K562 (cell line): ENCODE measurements around the gene NTSR1. TPM values are rescaled to one million over a fixed set of nuclear protein-coding genes. Genes with fewer than 3 reads are reported as not detected.
A peak's percentile ranks its signal among the peaks of the same experiment; 100 is the strongest.

ENCODE experiments used
- ATAC-seq: fragments of 200-7000 bp; cut with Tn5 transposase; 3 replicates; pipeline ENCODE4 v1.9.1; 2020; ENCODE audit warnings: moderate library complexity
- BruUV-seq: library from RNA; stranded (reverse); fragments of 400-500 nt; replicated peaks from 2 replicates; lab custom pipeline; 2021; lab: Mats Ljungman, UMichigan
- CTCF ChIA-PET: fragments of 300-600 bp; formaldehyde crosslinking; extraction: SDS; loops from one replicate; lab custom pipeline; 2021; ENCODE audit warnings: low intra/inter-chr PET ratio; lab: Yijun Ruan, JAX
- POLR2A ChIA-PET: fragments of 300-600, 350-650 bp; sonication (Branson Sonifier 250); formaldehyde crosslinking; extraction: SDS; loops from one replicate; lab custom pipeline; 2021; ENCODE audit warnings: antibody characterized with exemption, inconsistent platforms; lab: Yijun Ruan, JAX
- DNase-seq, 4 experiments: peaks; one replicate each; pipeline versions ENCODE4 v3.0.0 to v3.0.0-alpha.2; 2011 to 2018; ENCODE audit warnings: low spot score in 3 of 4, mixed read lengths in 3 of 4; ENCODE audit errors: extremely low read depth in 1 of 4
- FAIRE-seq: peaks from 2 replicates; lab custom pipeline; 2011; peaks lifted over from hg19 to GRCh38; lab: Jason Lieb, UNC
- H2AFZ ChIP-seq: 2 replicates; pipeline ENCODE4 v1.6.0; 2011; ENCODE audit warnings: low read depth, low read length, control low read depth, inconsistent platforms
- H3K27ac ChIP-seq: fragments of 200-600 bp; 3 replicates; pipeline ENCODE4 v1.8.0; 2011; ENCODE audit warnings: low read depth, mild to moderate bottlenecking, control low read depth, inconsistent platforms, low read length, moderate library complexity, mixed read lengths; ENCODE audit errors: extremely low read depth
- H3K27me3 ChIP-seq, 2 experiments: fragments of 300-600 bp in 1 of 2; 2 replicates in 1 of 2; 3 replicates in 1 of 2; pipeline versions ENCODE4 v1.6.0 to v1.8.0; 2011; ENCODE audit warnings: inconsistent platforms in 2 of 2, low read length in 2 of 2, mild to moderate bottlenecking in 1 of 2, mixed read lengths in 1 of 2, moderate library complexity in 1 of 2; ENCODE audit not compliant: control insufficient read depth in 2 of 2, insufficient read depth in 2 of 2
- H3K36me3 ChIP-seq: fragments of 300-600 bp; 3 replicates; pipeline ENCODE4 v1.8.0; 2011; ENCODE audit warnings: mild to moderate bottlenecking, low read length, inconsistent platforms; ENCODE audit not compliant: control insufficient read depth, insufficient read depth
- H3K4me1 ChIP-seq, 2 experiments: fragments of 200-600 bp in 1 of 2; replicated peaks in 1 of 2; 2 replicates in 1 of 2; 3 replicates in 1 of 2; pipeline versions ENCODE4 v1.5.1 to v1.8.0; 2011; ENCODE audit warnings: inconsistent platforms in 2 of 2, low read length in 2 of 2, mild to moderate bottlenecking in 1 of 2, mixed read lengths in 1 of 2, moderate library complexity in 1 of 2; ENCODE audit not compliant: control insufficient read depth in 2 of 2, insufficient read depth in 2 of 2
- H3K4me2 ChIP-seq: 2 replicates; pipeline ENCODE4 v1.6.1; 2011; ENCODE audit warnings: low read length, control low read depth, inconsistent platforms, mixed read lengths; ENCODE audit not compliant: insufficient read depth
- H3K4me3 ChIP-seq: fragments of 200-600 bp; sonication (generic), shearing (Covaris generic); 2 replicates; pipeline ENCODE4 v1.5.1; 2016; ENCODE audit warnings: control low read depth, inconsistent platforms
- H3K79me2 ChIP-seq: fragments of 200-600 bp; 3 replicates; pipeline ENCODE4 v1.8.0; 2011; ENCODE audit warnings: low read length, inconsistent platforms; ENCODE audit not compliant: control insufficient read depth, insufficient read depth
- H3K9ac ChIP-seq, 2 experiments: 2 replicates each; pipeline versions ENCODE4 v1.6.0 to v1.6.1; 2011; ENCODE audit warnings: low read depth in 2 of 2, low read length in 2 of 2, control low read depth in 1 of 2, inconsistent platforms in 1 of 2, mild to moderate bottlenecking in 1 of 2, mixed read lengths in 1 of 2; ENCODE audit not compliant: insufficient read depth in 1 of 2
- H3K9me1 ChIP-seq: one replicate; pipeline ENCODE4 v1.6.0; 2011; ENCODE audit warnings: inconsistent platforms, mild to moderate bottlenecking, low read length, moderate library complexity; ENCODE audit not compliant: control insufficient read depth, insufficient read depth
- H3K9me3 ChIP-seq: replicated peaks from 2 replicates; pipeline ENCODE4 v1.5.1; 2011; ENCODE audit warnings: low read depth, low read length, inconsistent platforms; ENCODE audit not compliant: control insufficient read depth, insufficient read depth
- H4K20me1 ChIP-seq: replicated peaks from 2 replicates; pipeline ENCODE4 v1.6.1; 2011; ENCODE audit warnings: low read length, inconsistent platforms, mixed read lengths; ENCODE audit not compliant: control insufficient read depth, insufficient read depth
- BCOR ChIP-seq: fragments of 450-650 bp; IDR thresholded peaks from 2 replicates; pipeline ENCODE4 v1.6.1; 2016
- BDP1 ChIP-seq: IDR thresholded peaks from 3 replicates; pipeline ENCODE4 v1.6.1; 2011; ENCODE audit not compliant: insufficient read length, insufficient read depth
- CBX3 ChIP-seq, 2 experiments: IDR thresholded peaks; 1 replicate in 1 of 2; 2 replicates in 1 of 2; pipeline ENCODE4 v1.6.1; 2012; ENCODE audit warnings: inconsistent platforms in 2 of 2, low read length in 2 of 2, borderline replicate concordance in 1 of 2, control low read depth in 1 of 2
- DDX20 ChIP-seq: fragments of 450-650 bp; IDR thresholded peaks from 2 replicates; pipeline ENCODE4 v1.6.1; 2016; ENCODE audit warnings: missing genetic modification characterization, low read depth, mild to moderate bottlenecking, missing compliant biosample characterization, moderate library complexity
- EP300 ChIP-seq: IDR thresholded peaks from 2 replicates; pipeline ENCODE4 v1.6.1; 2012; ENCODE audit warnings: low read length, improper control_type of control experiment
- KDM1A ChIP-seq, 2 experiments: fragments of 450-650 bp; IDR thresholded peaks; 2 replicates each; pipeline ENCODE4 v1.6.1; 2016; ENCODE audit warnings: mild to moderate bottlenecking in 2 of 2
- NFE2 ChIP-seq: IDR thresholded peaks from 2 replicates; pipeline ENCODE4 v1.6.1; 2014; ENCODE audit warnings: antibody characterized with exemption, low read depth
- PHB ChIP-seq: fragments of 250-450 bp; sonication (Bioruptor Pico); IDR thresholded peaks from 2 replicates; pipeline ENCODE4 v1.5.0; 2021
- RBFOX2 ChIP-seq: fragments of 200-400 bp; formaldehyde crosslinking; IDR thresholded peaks from 2 replicates; pipeline ENCODE4 v1.6.1; 2017; ENCODE audit warnings: low read depth, mild to moderate bottlenecking, low read length, moderate library complexity
- RBM34 ChIP-seq: fragments of 200-400 bp; formaldehyde crosslinking; IDR thresholded peaks from 2 replicates; pipeline ENCODE4 v1.6.1; 2018; ENCODE audit warnings: low read length, borderline replicate concordance; ENCODE audit not compliant: insufficient read depth
- SPI1 ChIP-seq: IDR thresholded peaks from 2 replicates; pipeline ENCODE4 v1.6.1; 2011; ENCODE audit warnings: low read depth, low read length, control low read depth, borderline replicate concordance
- THRAP3 ChIP-seq: fragments of 450-650 bp; IDR thresholded peaks from 2 replicates; pipeline ENCODE4 v1.6.1; 2016; ENCODE audit warnings: mild to moderate bottlenecking, inconsistent platforms, borderline replicate concordance
- XRCC3 ChIP-seq: fragments of 450-650 bp; IDR thresholded peaks from 2 replicates; pipeline ENCODE4 v1.6.1; 2017; ENCODE audit warnings: mild to moderate bottlenecking, moderate library complexity
- ZNF184 ChIP-seq: sonication (generic); formaldehyde crosslinking; IDR thresholded peaks from 2 replicates; pipeline ENCODE4 v1.5.0; 2020; ENCODE audit warnings: missing genetic modification reagents
- ZNF311 ChIP-seq: fragments of 250-450 bp; sonication (Bioruptor Pico); IDR thresholded peaks from 2 replicates; pipeline ENCODE4 v1.4.0; 2020; ENCODE audit warnings: mild to moderate bottlenecking, moderate library complexity
- WGBS: fragments of 100-300 bp; shearing (Covaris generic); methylation state at CpG from one replicate; pipeline ENCODE4 v1.1.6; 2016; ENCODE audit warnings: low coverage, mixed read lengths; ENCODE audit not compliant: insufficient coverage; ENCODE audit errors: missing lambda C conversion rate; 5-methylcytosine and 5-hydroxymethylcytosine counted together
- in situ Hi-C: fragments of 300-500 bp; cut with MboI; formaldehyde crosslinking; loops from 4 replicates; pipeline ENCODE4 v1.15.0; 2018; ENCODE audit warnings: inconsistent platforms, mixed read lengths
- intact Hi-C: fragments of 100-400 bp; cut with micrococcal nuclease; formaldehyde crosslinking; loops from 2 replicates; pipeline ENCODE4 v1.14.2; 2022
- polyA plus RNA-seq, 8 experiments: library from polyadenylated mRNA; depleted of rRNA in 4 of 8; stranded (reverse) in 5 of 8; unstranded in 3 of 8; fragments of >200 nt; fragmentation: Nextera tagmentation in 2 of 8; fragmentation: Illumina TruSeq in 1 of 8; extraction: Ambion mirVana in 2 of 8; extraction: Trizol in 1 of 8; gene quantifications; 2 replicates each; pipeline versions ENCODE4 v1.2.1 to v1.2.3, GENCODE V29; 2011 to 2014; ENCODE audit warnings: inconsistent platforms in 1 of 8, missing spikeins in 1 of 8
- total RNA-seq, 7 experiments: library from RNA; depleted of rRNA in 6 of 7; stranded (reverse); fragments of >200 nt in 6 of 7; fragmentation: Illumina TruSeq in 2 of 7; extraction: Trizol in 2 of 7; gene quantifications; 2 replicates each; pipeline versions ENCODE4 v1.2.1 to v1.2.3, GENCODE V29; 2011 to 2021; ENCODE audit warnings: low replicate concordance in 1 of 7

NTSR1 gene
- total and polyA plus RNA-seq, 9 of the 15 experiments (the other 6 are each of a cell fraction or from before 2014, with no cell fraction given), result 0.04 to 0.40 (median 0.13) TPM; not detected in 3

DNA sequence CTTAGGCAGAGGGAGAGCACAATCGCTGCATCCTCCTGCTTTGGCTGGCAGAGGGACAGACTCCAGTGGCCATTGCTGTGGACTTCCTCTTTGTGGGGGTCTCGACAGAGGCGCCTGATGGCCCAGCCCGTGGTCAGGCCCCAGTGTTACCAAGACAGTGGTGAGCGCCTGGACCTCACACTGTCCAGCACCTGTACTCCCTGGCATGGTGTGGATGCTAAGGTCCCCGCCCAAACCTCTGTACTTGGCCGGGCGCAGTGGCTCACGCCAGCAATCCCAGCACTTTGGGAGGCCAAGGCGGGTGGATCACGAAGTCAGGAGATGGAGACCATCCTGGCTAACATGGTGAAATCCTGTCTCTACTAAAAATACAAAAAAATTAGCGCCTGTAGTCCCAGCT lies 2.3 kb upstream of the NTSR1 start:
- peaks cover 6 to 46% of the 10 kb centered on the region in 2 experiments; a peak in 4 of 5 replicates for H3K4me1 ChIP-seq
- H3K9me3 ChIP-seq, result no peaks in the 10 kb centered on the region
- ATAC-seq (no peak), DNase-seq (no peak), FAIRE-seq (no peak)
- TF ChIP-seq SPI1 (0 out of 2 replicates have a peak, but pooled peaks have one; percentile 25), ZNF184 (CRISPR knock-in tag) (no peak), ZNF311 (CRISPR knock-in tag) (no peak), XRCC3 (no peak), PHB (CRISPR knock-in tag) (no peak)
- H4K20me1 ChIP-seq, result peaks cover 11% of the 10 kb centered on the region; the same call in 1 of the 2 replicates
- no peak overlapping the region for H3K27ac ChIP-seq
- peaks cover 47 to 86% of the 10 kb centered on the region in 2 experiments for H3K27me3 ChIP-seq
- BruUV-seq, result no TSS peak
- POLR2A ChIA-PET, result interaction anchor here (0.8 to 1.0 kb wide), 3 partner anchors 23 to 90 kb away, joined by 3 to 7 read pairs (median 4); partner anchors contain the start of gene MRGBP
- CTCF ChIA-PET, result no interaction called here
- intact Hi-C loops (no loop called here), in situ Hi-C loops (no loop called here)
- H3K9me1 ChIP-seq, result no peaks in the 10 kb centered on the region
- H3K9ac ChIP-seq, result no peak overlapping the region
- H3K4me2 ChIP-seq, result no peak overlapping the region
- no peaks in the 10 kb centered on the region for H3K79me2 ChIP-seq
- 7% methylated on average over 12 of the region's 12 CpGs for WGBS
- H2AFZ ChIP-seq, result no peak overlapping the region
- no peaks in the 10 kb centered on the region for H3K36me3 ChIP-seq
- no peak overlapping the region for H3K4me3 ChIP-seq

DNA sequence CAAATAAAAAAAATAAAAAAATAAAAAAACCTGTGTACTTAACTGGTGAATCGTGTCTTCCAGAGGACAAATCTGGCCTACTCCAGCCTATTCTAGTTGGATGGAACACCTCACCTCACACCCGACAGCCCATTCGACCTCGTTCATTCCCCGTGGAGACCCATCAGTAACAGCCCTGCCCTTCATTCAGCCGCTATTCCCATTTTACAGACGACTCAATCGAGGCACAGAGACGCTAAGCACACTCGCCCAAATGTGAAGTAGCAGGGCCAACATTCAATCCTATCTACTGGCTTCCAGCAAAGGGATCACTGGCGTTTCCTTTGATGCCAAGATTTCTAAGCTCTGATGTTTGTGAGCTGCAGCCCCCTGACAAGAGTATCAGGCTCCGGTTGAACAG lies 1.8 kb upstream of the NTSR1 start:
- POLR2A ChIA-PET, result interaction anchor here (0.7 kb wide), 1 partner anchor 9 kb away, joined by 3 read pairs; no protein-coding TSS in a partner anchor
- no peak for ATAC-seq
- Histone ChIP-seq H3K4me2 (no peak overlapping the region), H3K27ac (no peak overlapping the region), H3K4me1 (peaks cover 10 to 51% of the 10 kb centered on the region in 2 experiments), H3K9ac (no peak overlapping the region), H3K27me3 (peaks cover 47 to 81% of the 10 kb centered on the region in 2 experiments), H3K36me3 (no peaks in the 10 kb centered on the region), H3K4me3 (no peak overlapping the region), H2AFZ (no peak overlapping the region), H3K9me3 (no peaks in the 10 kb centered on the region), H4K20me1 (peaks cover 11% of the 10 kb centered on the region; the same call in 1 of the 2 replicates), H3K9me1 (no peaks in the 10 kb centered on the region), H3K79me2 (no peaks in the 10 kb centered on the region)
- TF ChIP-seq CBX3 (IDR thresholded peaks at IDR 0.05; ENCODE audit: borderline replicate concordance in 1 of 2, low read length in 2 of 2) (no peak), BDP1 (no peak), EP300 (no peak), RBFOX2 (no peak), DDX20 (tag) (no peak), NFE2 (no peak), RBM34 (no peak), THRAP3 (no peak), KDM1A (IDR thresholded peaks at IDR 0.05) (peak in 1 of 2 experiments; percentile 54; a peak in 2 of 4 replicates), BCOR (peak; percentile 84)
- WGBS, result 8% methylated on average over 12 of the region's 12 CpGs
- in situ Hi-C loops (no loop called here), intact Hi-C loops (no loop called here)
- BruUV-seq, result no TSS peak
- CTCF ChIA-PET, result no interaction called here
- no peak for DNase-seq
- FAIRE-seq, result no peak
